Measurements from ENCODE around the gene CCDC152. TPM values are rescaled to one million over a fixed set of nuclear protein-coding genes. Genes with fewer than 3 reads are reported as not detected.
"Not testable (repeated sequence)": the region's sequence is repeated elsewhere in the genome, so short reads cannot be mapped to it uniquely, and the experiment has no call there.

The CCDC152 gene
- total RNA-seq, 2 donors from 2014 or later = 10.5 to 13.5 TPM

DNA sequence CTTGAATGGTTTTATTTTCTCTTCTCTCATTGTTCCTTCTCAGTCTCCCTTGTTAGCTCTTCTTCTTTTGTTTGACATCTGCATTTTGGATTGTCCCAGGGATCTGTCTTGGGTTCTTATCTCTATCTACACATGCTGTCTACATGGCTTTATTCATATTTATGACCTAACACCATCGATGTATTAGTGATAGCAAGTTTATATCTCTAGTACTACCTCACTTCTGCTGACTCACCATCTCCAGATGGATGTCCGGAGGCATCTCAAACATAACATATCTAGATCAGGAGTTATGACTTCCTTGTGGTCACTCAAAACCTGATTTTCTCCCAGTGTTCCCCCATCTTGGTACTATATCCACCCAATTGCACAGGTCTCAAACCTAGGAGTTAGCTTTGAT lies 74.3 kb downstream of the CCDC152 start:
- DNase-seq (no peak), ATAC-seq (replicated peaks in 1 of 2) (no peak)
- H3K4me1 Mint-ChIP-seq (ENCODE audit: low read depth) = no peaks in the 10 kb centered on the region
- no peaks in the 10 kb centered on the region for H3K36me3 Mint-ChIP-seq (ENCODE audit: insufficient read depth in 2 of 2)
- H3K27me3 Mint-ChIP-seq (ENCODE audit: low read depth) = no peaks in the 10 kb centered on the region
- H3K27ac Mint-ChIP-seq = no peak overlapping the region
- no peaks in the 10 kb centered on the region for H3K9me3 Mint-ChIP-seq
- H3K4me3 Mint-ChIP-seq = no peak overlapping the region

DNA sequence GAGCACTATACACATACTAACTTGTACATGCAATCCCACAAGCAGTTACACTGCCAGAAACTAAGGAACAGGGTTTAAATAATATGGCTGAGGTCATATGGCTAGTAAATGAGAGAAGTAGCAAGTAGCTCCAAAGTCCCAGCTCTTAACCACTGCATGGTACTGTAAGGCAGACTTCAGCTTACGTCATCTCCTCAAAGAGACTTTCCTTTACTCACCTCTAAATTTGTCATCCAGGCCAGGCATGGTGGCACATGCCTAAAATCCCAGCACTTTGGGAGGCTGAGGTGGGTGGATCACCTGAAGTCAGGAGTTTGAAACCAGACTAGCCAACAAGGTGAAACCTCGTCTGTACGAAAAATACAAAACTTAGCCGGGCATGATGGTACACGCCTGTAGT lies 75.4 kb downstream of the CCDC152 start:
- no peak for DNase-seq
- no peaks in the 10 kb centered on the region for H3K27me3 Mint-ChIP-seq (ENCODE audit: low read depth)
- ATAC-seq (replicated peaks in 1 of 2) = no peak

DNA sequence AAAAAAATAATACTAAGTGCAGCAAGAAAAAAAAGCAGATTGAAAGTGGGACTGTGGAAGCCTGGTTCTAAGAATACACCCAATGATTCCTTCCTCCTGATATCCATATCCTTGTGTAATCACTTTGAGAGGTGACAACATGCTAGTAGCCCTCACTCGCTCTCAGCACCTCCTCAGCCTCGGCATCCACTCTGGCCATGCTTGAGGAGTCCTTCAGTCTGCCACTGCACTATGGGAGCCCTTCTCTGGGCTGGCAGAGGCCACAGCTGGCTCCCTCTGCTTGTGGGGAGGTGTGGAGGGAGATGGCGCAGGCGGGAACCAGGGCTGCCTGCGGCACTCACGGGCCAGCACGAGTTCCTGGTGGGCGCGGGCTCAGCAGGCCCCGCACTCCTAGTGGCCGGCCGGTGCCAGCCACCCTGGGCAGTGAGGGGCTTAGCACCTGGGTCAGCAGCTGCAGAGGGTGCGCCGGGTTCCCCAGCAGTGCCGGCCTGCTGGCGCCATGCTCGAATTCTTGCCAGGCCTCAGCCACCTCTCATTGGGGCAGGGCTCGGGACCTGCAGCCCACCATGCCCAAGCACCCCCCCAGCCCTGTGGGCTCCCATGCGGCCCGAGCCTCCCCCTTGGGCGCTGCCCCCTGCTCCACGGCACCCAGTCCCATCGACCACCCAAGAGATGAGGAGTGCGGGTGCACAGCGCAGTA lies 79.6 kb downstream of the CCDC152 start:
- H3K36me3 Mint-ChIP-seq (ENCODE audit: insufficient read depth in 2 of 2) = no peaks in the 10 kb centered on the region
- H3K4me1 Mint-ChIP-seq (ENCODE audit: low read depth) = no peaks in the 10 kb centered on the region
- no peaks in the 10 kb centered on the region for H3K27me3 Mint-ChIP-seq (ENCODE audit: low read depth)
- H3K4me3 Mint-ChIP-seq = no peak overlapping the region
- DNase-seq (no peak), ATAC-seq (replicated peaks in 1 of 2) (no peak)
- H3K27ac Mint-ChIP-seq = no peak overlapping the region
- no peaks in the 10 kb centered on the region for H3K9me3 Mint-ChIP-seq

More for the DNA sequence above, 75.4 kb downstream of the CCDC152 start:
- Mint-ChIP-seq H3K4me1 (ENCODE audit: low read depth) (no peaks in the 10 kb centered on the region), H3K9me3 (no peaks in the 10 kb centered on the region), H3K4me3 (no peak overlapping the region), H3K27ac (no peak overlapping the region), H3K36me3 (ENCODE audit: insufficient read depth in 2 of 2) (no peaks in the 10 kb centered on the region)

DNA sequence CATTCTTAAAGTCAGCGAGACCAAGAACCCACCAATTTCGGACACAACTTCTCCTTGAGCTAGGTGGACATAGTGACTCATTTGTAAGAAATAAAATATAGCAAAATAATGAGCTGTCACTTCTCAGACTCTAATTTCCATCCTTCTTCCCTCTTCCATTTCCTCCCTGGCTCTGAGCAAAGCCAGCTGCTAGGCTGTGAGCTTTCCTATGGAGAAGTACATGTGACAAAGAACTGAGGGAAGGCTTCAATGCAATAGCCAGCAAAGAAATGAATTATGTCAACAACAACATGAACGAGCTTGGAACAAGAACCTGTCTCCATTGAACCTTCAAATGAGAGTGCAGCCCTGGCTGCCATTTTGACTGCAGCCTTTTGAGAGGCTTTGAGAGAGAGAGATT lies 81.0 kb downstream of the CCDC152 start:
- no peak for ATAC-seq (replicated peaks in 1 of 2)
- Mint-ChIP-seq H3K9me3 (no peaks in the 10 kb centered on the region), H3K4me1 (ENCODE audit: low read depth) (no peaks in the 10 kb centered on the region), H3K36me3 (ENCODE audit: insufficient read depth in 2 of 2) (no peaks in the 10 kb centered on the region), H3K27ac (no peak overlapping the region), H3K4me3 (no peak overlapping the region), H3K27me3 (ENCODE audit: low read depth) (no peaks in the 10 kb centered on the region)
- DNase-seq = no peak

DNA sequence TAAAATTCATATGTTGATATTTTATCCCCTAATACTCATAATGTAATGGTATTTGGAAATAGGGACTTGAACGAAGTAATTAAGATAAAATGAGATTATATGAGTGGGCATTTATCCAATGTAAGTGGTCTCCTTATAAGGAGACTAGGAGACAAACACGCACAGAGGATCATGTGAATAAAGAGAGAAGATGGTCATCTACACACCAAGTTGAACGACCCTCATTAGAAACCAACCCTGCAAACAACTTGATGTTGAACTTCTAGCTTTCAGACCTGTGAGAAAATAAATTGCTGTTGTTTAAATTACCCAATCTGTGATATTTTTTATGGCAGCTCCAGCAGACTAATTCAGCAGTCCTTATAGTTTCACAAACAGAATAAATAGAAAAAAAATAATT lies 82.6 kb downstream of the CCDC152 start:
- Mint-ChIP-seq H3K4me1 (ENCODE audit: low read depth) (no peaks in the 10 kb centered on the region), H3K4me3 (no peak overlapping the region), H3K9me3 (no peaks in the 10 kb centered on the region), H3K36me3 (ENCODE audit: insufficient read depth in 2 of 2) (no peaks in the 10 kb centered on the region), H3K27me3 (ENCODE audit: low read depth) (no peaks in the 10 kb centered on the region), H3K27ac (no peak overlapping the region)
- DNase-seq = no peak
- ATAC-seq (replicated peaks in 1 of 2) = no peak

DNA sequence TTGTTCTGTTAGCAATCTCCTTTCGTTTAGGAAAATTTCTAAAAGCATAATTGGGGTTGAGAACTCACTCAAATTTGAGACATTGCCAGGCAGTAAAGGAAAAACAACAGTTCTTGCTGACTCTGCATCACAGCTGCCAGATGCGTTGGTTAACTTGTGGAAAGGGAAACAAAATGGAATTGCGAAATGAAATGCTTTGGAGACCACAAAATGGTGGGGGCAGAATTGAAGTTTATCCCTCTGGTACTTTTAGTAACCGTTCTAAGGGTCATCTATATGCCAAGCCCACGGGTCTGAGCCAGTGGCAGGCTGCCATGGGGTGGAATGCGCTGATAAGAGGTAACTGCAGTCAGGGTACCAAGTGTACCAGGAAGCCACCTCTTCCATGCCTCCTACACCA lies 83.7 kb downstream of the CCDC152 start:
- H3K4me1 Mint-ChIP-seq (ENCODE audit: low read depth) = no peaks in the 10 kb centered on the region

DNA sequence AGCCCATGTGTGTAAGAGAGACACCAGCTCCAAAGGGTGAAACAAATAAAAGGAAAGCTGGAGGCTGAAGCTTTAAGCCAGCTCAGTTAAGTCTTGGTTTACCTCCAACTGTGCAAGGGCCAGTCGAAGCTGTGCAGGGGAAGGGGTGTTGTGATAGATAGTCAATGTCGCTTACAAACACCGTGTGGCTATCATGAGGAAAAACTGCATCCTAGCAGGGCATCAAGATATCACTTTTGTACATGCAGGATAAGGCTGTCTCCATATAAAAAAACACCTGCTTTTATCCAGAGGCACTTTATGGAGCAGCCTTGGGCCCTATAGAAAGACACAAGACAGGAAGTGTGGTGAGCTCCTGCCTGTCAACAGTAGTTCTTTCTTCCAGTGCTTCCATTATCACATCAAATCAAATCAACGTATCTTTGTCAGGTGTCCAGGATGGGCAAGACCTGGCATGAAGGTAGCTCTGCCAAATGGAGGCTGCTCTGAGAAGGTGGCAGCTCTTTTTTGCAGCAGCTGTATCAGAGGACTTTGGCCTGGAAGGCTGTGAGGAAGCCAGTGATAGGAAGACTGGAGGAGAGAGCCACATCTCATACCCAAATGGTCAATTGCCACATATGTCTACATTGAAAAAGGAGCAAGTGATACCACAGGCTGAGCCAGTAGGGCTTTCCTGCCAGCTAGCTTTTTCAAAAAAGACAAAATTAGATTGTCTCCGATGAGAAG lies 84.4 kb downstream of the CCDC152 start:
- Mint-ChIP-seq H3K4me1 (ENCODE audit: low read depth) (no peaks in the 10 kb centered on the region), H3K9me3 (no peaks in the 10 kb centered on the region), H3K27ac (no peak overlapping the region), H3K4me3 (no peak overlapping the region), H3K36me3 (ENCODE audit: insufficient read depth in 2 of 2) (no peaks in the 10 kb centered on the region), H3K27me3 (ENCODE audit: low read depth) (no peaks in the 10 kb centered on the region)
- ATAC-seq (replicated peaks in 1 of 2) (no peak), DNase-seq (no peak)

More for the DNA sequence above, 83.7 kb downstream of the CCDC152 start:
- ATAC-seq (replicated peaks in 1 of 2) = no peak
- Mint-ChIP-seq H3K9me3 (no peaks in the 10 kb centered on the region), H3K4me3 (no peak overlapping the region), H3K27ac (no peak overlapping the region), H3K36me3 (ENCODE audit: insufficient read depth in 2 of 2) (no peaks in the 10 kb centered on the region), H3K27me3 (ENCODE audit: low read depth) (no peaks in the 10 kb centered on the region)
- DNase-seq = no peak

DNA sequence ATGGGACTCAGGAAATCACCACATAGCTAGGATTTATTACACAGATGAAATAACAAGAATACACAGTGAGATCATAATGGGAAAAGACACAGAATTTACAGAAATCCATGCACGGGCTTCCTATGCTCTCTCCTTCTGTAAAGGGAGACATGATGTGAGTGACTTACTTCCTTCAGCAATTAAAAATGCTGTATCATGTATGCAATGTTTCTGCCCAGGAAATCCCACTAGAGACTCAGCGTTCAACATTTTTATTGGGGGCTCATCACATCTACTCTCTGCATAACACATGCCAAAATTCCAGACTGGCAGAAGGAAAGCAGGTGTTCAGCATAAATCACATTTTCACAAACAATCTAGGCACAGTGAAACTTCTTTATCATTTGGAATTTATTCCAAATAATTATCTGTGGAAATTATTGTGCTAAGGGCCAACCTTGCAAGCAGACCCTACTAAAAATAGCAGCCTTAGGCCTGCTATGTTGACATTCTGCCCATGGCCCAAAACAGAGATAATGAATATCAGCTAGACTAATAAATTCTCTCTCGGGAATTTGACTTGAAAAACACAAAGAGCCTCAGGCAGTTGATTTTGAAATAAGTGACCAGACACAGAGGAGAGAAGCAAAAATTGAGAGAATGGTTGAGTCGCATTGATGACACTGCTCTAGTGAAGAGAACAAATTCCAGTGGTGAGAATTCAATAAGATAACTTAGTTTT lies 86.5 kb downstream of the CCDC152 start:
- Mint-ChIP-seq H3K27me3 (ENCODE audit: low read depth) (no peaks in the 10 kb centered on the region), H3K4me3 (no peak overlapping the region), H3K27ac (no peak overlapping the region), H3K4me1 (ENCODE audit: low read depth) (no peaks in the 10 kb centered on the region), H3K36me3 (ENCODE audit: insufficient read depth in 2 of 2) (no peaks in the 10 kb centered on the region), H3K9me3 (no peaks in the 10 kb centered on the region)
- ATAC-seq (replicated peaks in 1 of 2) (no peak), DNase-seq (no peak)

DNA sequence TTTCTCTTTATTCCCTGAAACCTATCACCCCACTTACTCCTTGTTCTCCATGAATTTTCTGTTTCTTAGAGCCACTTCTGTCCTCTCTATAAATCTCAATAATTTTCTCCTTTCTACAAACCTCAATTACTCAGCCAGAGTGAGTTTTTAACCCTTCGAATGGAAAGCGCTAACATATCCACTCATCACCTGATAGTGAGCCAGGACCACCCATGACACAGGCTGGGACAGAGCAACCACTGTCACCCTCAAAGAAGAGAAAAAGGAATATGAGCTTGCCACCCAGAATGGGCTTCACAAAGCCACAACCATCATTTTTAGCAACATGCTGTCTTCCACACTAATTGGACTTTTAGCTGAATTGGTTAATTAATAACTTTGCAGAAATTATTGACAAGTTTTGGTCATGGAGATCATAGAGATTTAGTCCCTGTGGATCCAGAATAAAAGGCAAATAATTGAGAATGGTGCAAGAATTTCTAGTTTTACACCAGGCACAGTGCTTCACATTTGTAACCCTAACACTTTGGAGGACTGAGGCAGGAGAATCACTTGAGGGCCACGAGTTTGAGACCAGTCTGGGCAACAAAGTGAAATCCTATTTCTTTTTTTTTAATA lies 87.2 kb downstream of the CCDC152 start:
- H3K27me3 Mint-ChIP-seq (ENCODE audit: low read depth) = peaks cover under 1% of the 10 kb centered on the region
- ATAC-seq (replicated peaks in 1 of 2) (no peak), DNase-seq (no peak)
- no peaks in the 10 kb centered on the region for H3K4me1 Mint-ChIP-seq (ENCODE audit: low read depth)
- no peaks in the 10 kb centered on the region for H3K9me3 Mint-ChIP-seq
- H3K36me3 Mint-ChIP-seq (ENCODE audit: insufficient read depth in 2 of 2) = no peaks in the 10 kb centered on the region
- no peak overlapping the region for H3K4me3 Mint-ChIP-seq
- no peak overlapping the region for H3K27ac Mint-ChIP-seq

DNA sequence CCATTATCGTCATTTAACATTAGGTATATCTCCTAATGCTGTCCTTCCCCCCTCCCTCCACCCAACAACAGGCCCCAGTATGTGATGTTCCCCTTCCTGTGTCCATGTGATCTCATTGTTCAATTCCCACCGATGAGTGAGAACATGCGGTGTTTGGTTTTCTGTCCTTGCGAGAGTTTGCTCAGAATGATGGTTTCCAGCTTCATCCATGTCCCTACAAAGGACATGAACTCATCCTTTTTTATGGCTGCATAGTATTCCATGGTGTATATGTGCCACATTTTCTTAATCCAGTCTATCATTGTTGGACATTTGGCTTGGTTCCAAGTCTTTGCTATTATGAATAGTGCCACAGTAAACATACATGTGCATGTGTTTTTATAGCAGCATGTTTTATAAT lies 87.8 kb downstream of the CCDC152 start:
- not testable (repeated sequence) for ATAC-seq (replicated peaks in 1 of 2); H3K4me3 Mint-ChIP-seq; DNase-seq; H3K4me1 Mint-ChIP-seq (ENCODE audit: low read depth); H3K27ac Mint-ChIP-seq; H3K9me3 Mint-ChIP-seq; H3K36me3 Mint-ChIP-seq (ENCODE audit: insufficient read depth in 2 of 2); H3K27me3 Mint-ChIP-seq (ENCODE audit: low read depth)

DNA sequence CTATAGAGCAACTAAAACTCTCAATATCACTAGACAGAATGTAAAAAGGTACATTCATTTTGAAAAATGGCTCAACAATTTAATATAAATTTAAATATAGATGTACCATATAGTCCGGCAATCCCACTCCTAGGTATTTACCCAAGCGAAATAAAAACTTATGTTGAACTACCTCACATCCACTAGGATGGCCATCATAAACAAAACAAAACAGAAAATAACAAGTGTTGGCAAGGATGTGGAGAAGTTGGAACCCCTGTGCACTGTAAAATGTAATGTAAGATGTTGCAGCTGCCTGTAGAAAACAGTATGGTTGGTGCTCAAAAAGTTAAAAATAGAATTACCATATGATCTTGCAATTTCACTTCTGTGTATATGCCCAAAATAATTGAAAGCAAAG lies 91.9 kb downstream of the CCDC152 start:
- Mint-ChIP-seq H3K27me3 (ENCODE audit: low read depth) (peaks cover 4% of the 10 kb centered on the region), H3K4me3 (no peak overlapping the region), H3K36me3 (ENCODE audit: insufficient read depth in 2 of 2) (no peaks in the 10 kb centered on the region), H3K9me3 (no peaks in the 10 kb centered on the region), H3K27ac (no peak overlapping the region), H3K4me1 (ENCODE audit: low read depth) (no peaks in the 10 kb centered on the region)
- ATAC-seq (replicated peaks in 1 of 2) (no peak), DNase-seq (no peak)

DNA sequence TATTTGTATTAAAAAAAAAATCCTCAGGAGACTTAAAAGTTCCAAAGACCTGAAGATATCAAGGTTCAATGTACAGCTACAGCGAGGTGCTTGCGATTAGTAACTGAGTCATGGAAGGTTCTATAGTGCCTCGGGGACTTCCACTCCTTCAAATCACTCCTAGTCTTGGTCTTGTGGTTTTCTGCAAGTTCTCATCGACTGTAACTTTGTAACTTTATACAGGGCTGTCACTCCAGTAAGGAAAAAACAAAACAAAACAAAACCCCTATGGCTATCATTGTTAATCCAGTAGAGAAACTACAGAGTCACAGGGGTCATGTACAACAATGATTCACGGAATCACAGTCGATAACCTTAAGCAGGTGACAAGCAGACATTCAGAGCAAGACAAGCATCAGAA lies 94.9 kb downstream of the CCDC152 start:
- DNase-seq (no peak), ATAC-seq (replicated peaks in 1 of 2) (peak in 1 of 2 donors; percentile 72)
- Mint-ChIP-seq H3K4me1 (ENCODE audit: low read depth) (no peaks in the 10 kb centered on the region), H3K4me3 (no peak overlapping the region), H3K27ac (no peak overlapping the region), H3K36me3 (ENCODE audit: insufficient read depth in 2 of 2) (no peaks in the 10 kb centered on the region), H3K27me3 (ENCODE audit: low read depth) (peaks cover 4% of the 10 kb centered on the region), H3K9me3 (no peaks in the 10 kb centered on the region)
